ENCODE results near the gene KIAA1614. TPM values are rescaled to one million over a fixed set of nuclear protein-coding genes. Genes with fewer than 3 reads are reported as not detected.

Gene KIAA1614
- total RNA-seq, 1 donor from 2014 or later: 2.9 TPM

DNA sequence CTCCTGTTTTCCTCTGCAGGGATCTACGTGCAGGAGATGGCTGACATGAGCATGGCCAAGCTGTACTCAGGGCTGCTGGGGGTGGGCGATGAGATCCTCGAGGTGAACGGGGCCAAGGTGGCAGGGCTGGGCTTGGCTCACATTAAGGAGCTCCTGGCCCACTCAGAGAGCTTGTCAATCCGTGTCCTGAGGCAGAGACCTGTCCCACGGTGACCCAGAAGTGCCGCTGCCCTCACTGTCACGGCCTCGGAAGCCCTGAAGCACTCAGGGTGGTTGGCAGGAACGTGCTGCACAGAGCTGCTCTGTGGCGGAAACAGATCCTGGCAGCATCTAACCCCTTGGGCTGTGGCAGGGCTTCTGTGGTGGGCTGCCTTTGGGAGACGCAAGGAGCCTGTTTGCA, 37.6 kb downstream of the KIAA1614 start:
- Mint-ChIP-seq H3K4me1 (ENCODE audit: unreplicated experiment) (peaks cover 5% of the 10 kb centered on the region), H3K36me3 (peaks cover 16% of the 10 kb centered on the region), H3K4me3 (no peak overlapping the region), H3K27ac (no peak overlapping the region), H3K9me3 (no peaks in the 10 kb centered on the region), H3K27me3 (no peaks in the 10 kb centered on the region)
- DNase-seq (ENCODE audit: extremely low spot score, unreplicated experiment): no peak
- TF ChIP-seq, protein P1, sequence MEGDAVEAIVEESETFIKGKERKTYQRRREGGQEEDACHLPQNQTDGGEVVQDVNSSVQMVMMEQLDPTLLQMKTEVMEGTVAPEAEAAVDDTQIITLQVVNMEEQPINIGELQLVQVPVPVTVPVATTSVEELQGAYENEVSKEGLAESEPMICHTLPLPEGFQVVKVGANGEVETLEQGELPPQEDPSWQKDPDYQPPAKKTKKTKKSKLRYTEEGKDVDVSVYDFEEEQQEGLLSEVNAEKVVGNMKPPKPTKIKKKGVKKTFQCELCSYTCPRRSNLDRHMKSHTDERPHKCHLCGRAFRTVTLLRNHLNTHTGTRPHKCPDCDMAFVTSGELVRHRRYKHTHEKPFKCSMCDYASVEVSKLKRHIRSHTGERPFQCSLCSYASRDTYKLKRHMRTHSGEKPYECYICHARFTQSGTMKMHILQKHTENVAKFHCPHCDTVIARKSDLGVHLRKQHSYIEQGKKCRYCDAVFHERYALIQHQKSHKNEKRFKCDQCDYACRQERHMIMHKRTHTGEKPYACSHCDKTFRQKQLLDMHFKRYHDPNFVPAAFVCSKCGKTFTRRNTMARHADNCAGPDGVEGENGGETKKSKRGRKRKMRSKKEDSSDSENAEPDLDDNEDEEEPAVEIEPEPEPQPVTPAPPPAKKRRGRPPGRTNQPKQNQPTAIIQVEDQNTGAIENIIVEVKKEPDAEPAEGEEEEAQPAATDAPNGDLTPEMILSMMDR (conservative IDR thresholded peaks at IDR 0.05): no peak

DNA sequence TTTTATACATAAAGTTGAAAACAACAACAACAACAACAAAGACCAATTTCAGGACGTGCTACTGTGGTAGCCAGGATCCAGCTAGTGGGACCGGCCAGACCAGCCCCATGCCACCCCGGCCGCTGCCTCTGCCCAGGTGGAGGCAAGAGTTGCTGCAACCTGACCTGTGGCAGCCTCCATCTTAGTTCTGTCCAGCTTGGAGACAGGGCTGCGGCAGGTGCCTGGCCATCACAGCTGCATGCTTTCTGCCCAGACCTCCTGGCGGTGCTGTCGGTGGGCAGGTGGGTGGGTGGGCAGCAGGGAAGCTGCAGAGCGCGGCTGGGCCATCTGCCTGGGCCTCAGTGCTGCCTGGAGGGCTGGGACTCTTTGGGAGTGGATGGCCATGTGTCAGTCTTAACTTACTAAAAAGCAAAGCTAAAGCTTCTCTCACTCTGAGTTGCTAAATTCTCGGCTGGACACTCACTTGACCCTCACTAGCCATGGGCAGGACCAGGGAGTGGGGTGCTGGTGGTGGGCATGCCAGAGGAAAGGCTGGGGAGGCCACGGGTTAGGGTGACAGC, 38.6 kb downstream of the KIAA1614 start:
- Mint-ChIP-seq H3K27ac (no peak overlapping the region), H3K4me3 (no peak overlapping the region), H3K9me3 (no peaks in the 10 kb centered on the region), H3K36me3 (peaks cover 21% of the 10 kb centered on the region), H3K27me3 (no peaks in the 10 kb centered on the region), H3K4me1 (ENCODE audit: unreplicated experiment) (peaks cover 5% of the 10 kb centered on the region)
- DNase-seq (ENCODE audit: extremely low spot score, unreplicated experiment): no peak
- TF ChIP-seq, protein P1 (conservative IDR thresholded peaks at IDR 0.05): no peak

DNA sequence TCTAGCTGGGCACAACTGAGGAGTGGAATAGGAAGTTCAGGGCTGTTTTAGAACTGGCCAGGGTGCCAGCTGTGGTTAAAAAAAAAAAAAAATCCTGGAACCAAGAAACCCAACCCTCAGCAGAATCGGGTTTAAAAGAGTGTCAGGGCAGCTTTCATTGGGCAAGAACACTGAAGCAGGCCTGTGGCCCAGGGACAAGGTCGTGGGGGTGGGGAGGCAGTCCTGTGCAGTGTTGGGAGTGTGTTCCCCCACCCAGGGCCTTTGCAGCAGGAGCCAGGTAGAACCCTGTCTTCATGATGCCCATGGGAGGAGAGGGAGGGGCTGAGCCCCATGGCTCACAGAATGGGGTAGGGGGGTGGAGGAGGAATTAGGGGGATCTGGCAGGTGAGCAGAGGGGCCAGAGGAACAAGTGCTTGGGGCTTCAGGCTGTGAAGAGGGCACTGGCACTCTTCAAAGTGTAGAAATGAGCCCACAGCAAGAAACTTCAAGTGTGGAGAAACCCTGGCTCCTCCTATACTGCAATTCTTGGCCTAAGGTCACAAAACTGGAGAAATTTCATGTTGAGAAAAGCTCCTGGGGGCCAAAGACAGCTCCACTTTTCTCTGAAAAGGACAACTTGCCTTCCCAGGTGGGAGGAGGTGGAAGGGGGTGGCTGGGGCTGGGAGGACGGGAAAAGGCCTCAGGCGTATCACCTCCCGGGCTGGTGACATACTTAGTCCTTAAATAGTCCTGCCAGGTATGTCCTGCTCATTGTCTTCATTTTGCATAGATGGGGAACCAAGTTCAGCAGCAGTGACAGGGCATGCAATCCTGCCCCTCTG, 39.3 kb downstream of the KIAA1614 start:
- no peak for DNase-seq (ENCODE audit: extremely low spot score, unreplicated experiment)
- Mint-ChIP-seq H3K36me3 (peaks cover 15% of the 10 kb centered on the region), H3K4me1 (ENCODE audit: unreplicated experiment) (peaks cover 5% of the 10 kb centered on the region), H3K9me3 (no peaks in the 10 kb centered on the region), H3K27me3 (no peaks in the 10 kb centered on the region), H3K4me3 (no peak overlapping the region), H3K27ac (no peak overlapping the region)
- TF ChIP-seq, protein P1 (conservative IDR thresholded peaks at IDR 0.05): no peak

DNA sequence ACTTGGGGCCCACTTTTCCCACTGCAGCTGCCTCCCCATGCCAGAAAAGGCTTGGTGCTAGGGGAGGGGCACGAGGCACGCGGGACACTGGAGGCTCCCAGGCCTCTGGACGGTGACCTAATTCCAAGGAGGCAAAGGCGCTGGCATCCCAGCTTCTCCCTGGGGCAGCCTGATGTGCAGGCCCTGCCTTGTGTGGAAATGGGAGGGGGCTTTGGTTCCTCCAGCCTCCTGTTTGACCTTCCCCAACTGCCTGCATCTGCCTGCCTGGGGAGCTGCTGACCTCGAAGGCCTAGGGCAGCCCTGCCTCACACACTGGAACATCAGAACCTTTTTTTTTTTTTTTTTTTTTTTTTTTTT, 39.9 kb downstream of the KIAA1614 start:
- H3K36me3 Mint-ChIP-seq: peaks cover 15% of the 10 kb centered on the region
- H3K27ac Mint-ChIP-seq: no peak overlapping the region
- no peak overlapping the region for H3K4me3 Mint-ChIP-seq
- H3K27me3 Mint-ChIP-seq: no peaks in the 10 kb centered on the region
- TF ChIP-seq, protein P1 (conservative IDR thresholded peaks at IDR 0.05): no peak
- no peaks in the 10 kb centered on the region for H3K9me3 Mint-ChIP-seq
- no peak for DNase-seq (ENCODE audit: extremely low spot score, unreplicated experiment)
- H3K4me1 Mint-ChIP-seq (ENCODE audit: unreplicated experiment): peaks cover 5% of the 10 kb centered on the region

DNA sequence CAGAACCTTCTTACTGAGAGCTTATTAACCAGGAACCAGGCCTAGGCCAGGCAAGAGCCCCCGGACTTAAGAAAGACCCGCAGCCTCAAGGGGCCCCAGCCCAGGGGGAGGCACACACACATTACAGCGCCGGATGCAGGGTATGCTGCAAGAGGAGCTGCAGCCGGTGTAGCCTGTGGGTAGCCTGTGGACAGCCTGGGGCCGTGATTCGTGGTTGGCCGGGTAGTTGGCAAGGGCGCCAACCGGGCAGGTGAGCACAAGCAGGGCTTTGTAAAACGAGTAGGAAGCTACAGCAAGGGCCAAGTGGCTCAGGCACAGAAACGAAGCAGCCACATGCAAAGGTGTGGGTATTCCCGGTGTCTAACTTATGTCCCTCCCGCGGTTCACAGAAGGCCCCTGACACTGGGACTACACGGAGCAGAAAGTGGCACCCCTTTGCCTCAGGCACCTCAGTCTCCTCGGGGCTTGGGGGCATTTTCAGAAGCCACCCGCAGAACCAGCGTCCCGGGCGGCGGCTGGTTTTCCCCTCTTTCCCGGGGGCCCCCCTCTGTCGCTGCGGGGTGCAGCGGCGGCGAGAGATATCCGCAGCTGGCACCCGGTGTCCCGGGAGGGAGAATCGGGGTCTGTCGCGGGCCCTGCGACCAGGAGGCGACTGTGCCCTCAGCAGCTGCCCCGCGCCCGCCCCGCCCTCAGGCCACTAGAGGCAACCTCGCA, 40.8 kb downstream of the KIAA1614 start:
- H3K4me3 Mint-ChIP-seq: no peak overlapping the region
- H3K9me3 Mint-ChIP-seq: no peaks in the 10 kb centered on the region
- H3K4me1 Mint-ChIP-seq (ENCODE audit: unreplicated experiment): peaks cover 5% of the 10 kb centered on the region
- no peaks in the 10 kb centered on the region for H3K27me3 Mint-ChIP-seq
- DNase-seq (ENCODE audit: extremely low spot score, unreplicated experiment): no peak
- TF ChIP-seq, protein P1 (conservative IDR thresholded peaks at IDR 0.05): no peak
- H3K36me3 Mint-ChIP-seq: peaks cover 18% of the 10 kb centered on the region
- no peak overlapping the region for H3K27ac Mint-ChIP-seq
